PC-3 (cell line): Measurements from ENCODE around the gene PPARGC1A. TPM values are rescaled to one million over a fixed set of nuclear protein-coding genes. Genes with fewer than 3 reads are reported as not detected.

ENCODE experiments used
- ATAC-seq: fragments of 200-7000 bp; cut with Tn5 transposase; 2 replicates; pipeline ENCODE4 v1.9.1; 2020; ENCODE audit warnings: mild to moderate bottlenecking, moderate library complexity
- BruUV-seq: library from RNA; stranded (reverse); fragments of 400-500 nt; replicated peaks from 2 replicates; lab custom pipeline; 2021; lab: Mats Ljungman, UMichigan
- CTCF ChIA-PET: fragments of 300-600 bp; sonication (Branson Sonifier 250); formaldehyde crosslinking; loops from one replicate; lab custom pipeline; 2022; ENCODE audit warnings: antibody characterized with exemption; lab: Charles Lee
- POLR2A ChIA-PET: fragments of 300-600 bp; sonication (Branson Sonifier 250); formaldehyde crosslinking; loops from one replicate; lab custom pipeline; 2022; ENCODE audit warnings: antibody characterized with exemption; ENCODE audit not compliant: unreplicated experiment; lab: Charles Lee
- DNase-seq: peaks from one replicate; pipeline ENCODE4 v3.0.0-alpha.2; 2015
- H2AFZ ChIP-seq: fragments of 300-600 bp; sonication (generic); 2 replicates; pipeline ENCODE4 v1.6.0; 2016; ENCODE audit warnings: antibody characterized with exemption, low read length
- H3F3A ChIP-seq: fragments of 300-600 bp; sonication (generic); one replicate; pipeline ENCODE4 v1.6.0; 2017; ENCODE audit warnings: antibody characterized with exemption, low read length, control low read depth, mild to moderate bottlenecking; ENCODE audit not compliant: unreplicated experiment
- H3K27ac ChIP-seq: fragments of 300-600 bp; sonication (generic); 2 replicates; pipeline ENCODE4 v1.5.1; 2016; ENCODE audit warnings: mild to moderate bottlenecking, low read length
- H3K27me3 ChIP-seq: fragments of 300-600 bp; sonication (generic); 2 replicates; pipeline ENCODE4 v1.6.1; 2016; ENCODE audit warnings: low read length, mixed read lengths
- H3K36me3 ChIP-seq: fragments of 300-600 bp; sonication (generic); 2 replicates; pipeline ENCODE4 v1.6.1; 2016; ENCODE audit warnings: low read depth, mixed run types, low read length, mixed read lengths
- H3K4me1 ChIP-seq: fragments of 300-600 bp; sonication (generic); 2 replicates; pipeline ENCODE4 v1.5.1; 2016; ENCODE audit warnings: low read length; ENCODE audit not compliant: insufficient read depth
- H3K4me2 ChIP-seq: fragments of 300-600 bp; sonication (generic); 2 replicates; pipeline ENCODE4 v1.6.0; 2016; ENCODE audit warnings: low read length
- H3K4me3 ChIP-seq: fragments of 300-600 bp; sonication (generic); 2 replicates; pipeline ENCODE4 v1.5.1; 2016; ENCODE audit warnings: mild to moderate bottlenecking, low read length, mixed read lengths
- H3K79me2 ChIP-seq: fragments of 300-600 bp; sonication (generic); 2 replicates; pipeline ENCODE4 v1.6.1; 2017; ENCODE audit warnings: low read length, mixed read lengths
- H3K9ac ChIP-seq: fragments of 300-600 bp; sonication (generic); 2 replicates; pipeline ENCODE4 v1.6.0; 2016; ENCODE audit warnings: mild to moderate bottlenecking, low read length
- H3K9me2 ChIP-seq: fragments of 300-600 bp; sonication (generic); replicated peaks from 2 replicates; pipeline ENCODE4 v1.6.1; 2016; ENCODE audit warnings: mixed run types, low read length, mixed read lengths
- H3K9me3 ChIP-seq: fragments of 300-600 bp; sonication (generic); 2 replicates; pipeline ENCODE4 v1.6.1; 2016; ENCODE audit warnings: low read length, mixed read lengths
- H4K20me1 ChIP-seq: fragments of 300-600 bp; sonication (generic); 2 replicates; pipeline ENCODE4 v1.6.1; 2016; ENCODE audit warnings: low read length, mixed read lengths
- CTCF ChIP-seq: fragments of 300-600 bp; sonication (generic); conservative IDR thresholded peaks from 2 replicates; pipeline ENCODE4 v1.5.1; 2017; ENCODE audit warnings: antibody characterized with exemption, low read depth, mild to moderate bottlenecking, low read length
- EZH2 ChIP-seq: fragments of 300-600 bp; sonication (generic); IDR thresholded peaks from one replicate; pipeline ENCODE4 v1.6.1; 2017; ENCODE audit warnings: antibody characterized with exemption, mild to moderate bottlenecking, low read length; ENCODE audit not compliant: unreplicated experiment
- EZH2phosphoT487 ChIP-seq: fragments of 300-600 bp; sonication (generic); IDR thresholded peaks from 2 replicates; pipeline ENCODE4 v1.6.1; 2018; ENCODE audit warnings: mild to moderate bottlenecking, antibody characterized with exemption, low read length, borderline replicate concordance
- intact Hi-C: fragments of 100-400 bp; cut with micrococcal nuclease; formaldehyde crosslinking; loops from 2 replicates; pipeline ENCODE4 v1.9.0; 2023
- total RNA-seq: library from RNA; depleted of rRNA; stranded (reverse); fragments of >200 nt; gene quantifications from 2 replicates; pipeline ENCODE4 v1.2.3, GENCODE V29; 2014

PPARGC1A gene
- total RNA-seq, 1 experiment from 2014 or later: not detected

GRCh38 chr4:23774909-23775308 is 114.9 kb downstream of the PPARGC1A start:
- ATAC-seq (no peak), DNase-seq (no peak)
- no peak overlapping the region for H3K9ac ChIP-seq
- TF ChIP-seq EZH2: no peak
- no peak for TF ChIP-seq CTCF
- TF ChIP-seq EZH2phosphoT487: no peak
- no TSS peak for BruUV-seq
- H3K4me1 ChIP-seq: no peaks in the 10 kb centered on the region
- H3K27ac ChIP-seq: no peak overlapping the region
- no peaks in the 10 kb centered on the region for H3K79me2 ChIP-seq
- ChIA-PET POLR2A (no interaction called here), CTCF (no interaction called here)
- H3K27me3 ChIP-seq: no peaks in the 10 kb centered on the region
- H3K9me2 ChIP-seq: no peaks in the 10 kb centered on the region
- H3K4me2 ChIP-seq: no peak overlapping the region
- no peaks in the 10 kb centered on the region for H3F3A ChIP-seq
- no peaks in the 10 kb centered on the region for H3K36me3 ChIP-seq
- H4K20me1 ChIP-seq: no peaks in the 10 kb centered on the region
- intact Hi-C loops: no loop called here
- no peak overlapping the region for H3K4me3 ChIP-seq
- no peak overlapping the region for H2AFZ ChIP-seq
- H3K9me3 ChIP-seq: no peaks in the 10 kb centered on the region

- POLR2A ChIA-PET: no interaction called here
- no peak overlapping the region for H2AFZ ChIP-seq
Measured at GRCh38 chr4:23773884-23774636, 115.8 kb downstream of the PPARGC1A start.

More at GRCh38 chr4:23773884-23774636, 115.8 kb downstream of the PPARGC1A start:
- H3K27ac ChIP-seq: no peak overlapping the region
- no peaks in the 10 kb centered on the region for H3K36me3 ChIP-seq
- H3K4me3 ChIP-seq: no peak overlapping the region
- no peaks in the 10 kb centered on the region for H3K9me3 ChIP-seq
- H3K4me1 ChIP-seq: no peaks in the 10 kb centered on the region
- no peaks in the 10 kb centered on the region for H4K20me1 ChIP-seq
- intact Hi-C loops: no loop called here
- H3K9ac ChIP-seq: no peak overlapping the region
- CTCF ChIA-PET: no interaction called here
- no TSS peak for BruUV-seq
- H3F3A ChIP-seq: no peaks in the 10 kb centered on the region
- TF ChIP-seq EZH2: no peak
- TF ChIP-seq CTCF: no peak
- no peak for TF ChIP-seq EZH2phosphoT487
- no peaks in the 10 kb centered on the region for H3K9me2 ChIP-seq
- no peak for DNase-seq
- H3K4me2 ChIP-seq: no peak overlapping the region
- no peaks in the 10 kb centered on the region for H3K27me3 ChIP-seq
- no peaks in the 10 kb centered on the region for H3K79me2 ChIP-seq
- ATAC-seq: no peak
